Measurements from ENCODE around the gene HNRNPF.
A peak's percentile ranks its signal among the peaks of the same experiment; 100 is the strongest.

Gene HNRNPF

DNA sequence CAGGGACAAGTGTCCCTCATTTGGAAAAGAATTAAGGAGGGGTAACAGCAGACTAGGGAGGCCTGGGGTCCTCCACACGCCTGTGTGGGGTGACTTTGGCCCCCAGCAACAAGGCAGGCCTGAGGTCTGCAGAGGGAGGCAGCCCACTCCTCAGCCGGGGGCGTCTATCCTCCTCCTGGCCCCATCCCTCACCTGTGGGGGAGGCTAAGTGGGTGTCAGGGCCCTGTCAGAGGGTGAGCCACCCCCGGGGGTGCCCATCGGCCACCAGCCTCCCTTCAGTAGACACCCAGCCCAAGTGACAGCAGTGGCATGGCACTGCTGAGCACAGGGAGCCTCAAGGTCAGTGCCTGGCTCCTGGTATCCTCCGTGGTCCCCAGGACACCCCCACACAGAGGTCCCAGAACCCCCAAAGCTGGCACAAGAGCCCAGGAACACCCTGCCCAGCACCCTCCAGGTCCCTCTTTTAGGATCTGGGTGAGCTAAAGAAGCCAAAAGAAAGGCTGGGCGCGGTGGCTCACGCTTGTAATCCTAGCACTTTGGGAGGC, 38.2 kb downstream of the HNRNPF start:
- POLR2A ChIA-PET: no interaction called here
- TF ChIP-seq, protein P1, sequence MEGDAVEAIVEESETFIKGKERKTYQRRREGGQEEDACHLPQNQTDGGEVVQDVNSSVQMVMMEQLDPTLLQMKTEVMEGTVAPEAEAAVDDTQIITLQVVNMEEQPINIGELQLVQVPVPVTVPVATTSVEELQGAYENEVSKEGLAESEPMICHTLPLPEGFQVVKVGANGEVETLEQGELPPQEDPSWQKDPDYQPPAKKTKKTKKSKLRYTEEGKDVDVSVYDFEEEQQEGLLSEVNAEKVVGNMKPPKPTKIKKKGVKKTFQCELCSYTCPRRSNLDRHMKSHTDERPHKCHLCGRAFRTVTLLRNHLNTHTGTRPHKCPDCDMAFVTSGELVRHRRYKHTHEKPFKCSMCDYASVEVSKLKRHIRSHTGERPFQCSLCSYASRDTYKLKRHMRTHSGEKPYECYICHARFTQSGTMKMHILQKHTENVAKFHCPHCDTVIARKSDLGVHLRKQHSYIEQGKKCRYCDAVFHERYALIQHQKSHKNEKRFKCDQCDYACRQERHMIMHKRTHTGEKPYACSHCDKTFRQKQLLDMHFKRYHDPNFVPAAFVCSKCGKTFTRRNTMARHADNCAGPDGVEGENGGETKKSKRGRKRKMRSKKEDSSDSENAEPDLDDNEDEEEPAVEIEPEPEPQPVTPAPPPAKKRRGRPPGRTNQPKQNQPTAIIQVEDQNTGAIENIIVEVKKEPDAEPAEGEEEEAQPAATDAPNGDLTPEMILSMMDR (IDR thresholded peaks at IDR 0.05; ENCODE audit: insufficient read depth, low read length, missing control alignments): no peak
- H3K4me3 ChIP-seq (ENCODE audit: low read depth, low read length): no peak overlapping the region
- no peak for DNase-seq (ENCODE audit: low read depth, low spot score)
- CTCF ChIA-PET: no interaction called here

DNA sequence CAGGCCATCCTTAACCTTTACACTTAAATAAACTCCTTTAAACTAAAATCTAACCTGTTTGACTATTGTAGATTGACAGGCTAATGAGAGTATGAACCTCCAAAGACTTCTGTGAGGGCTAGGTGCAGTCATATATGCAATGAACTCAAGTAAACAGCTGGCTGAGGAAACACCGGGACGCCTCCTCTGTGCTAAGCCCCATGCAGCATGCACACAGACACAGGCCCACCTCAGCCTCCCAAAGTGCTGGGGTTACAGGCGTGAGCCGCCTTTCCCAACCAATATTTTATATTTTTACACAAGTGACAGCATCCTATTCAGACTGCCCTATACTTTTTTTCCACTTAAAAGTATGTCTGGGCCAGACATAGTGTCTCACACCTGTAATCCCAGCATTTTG, 39.1 kb downstream of the HNRNPF start:
- POLR2A ChIA-PET: no interaction called here
- no peak for DNase-seq (ENCODE audit: low read depth, low spot score)
- H3K4me3 ChIP-seq (ENCODE audit: low read depth, low read length): no peak overlapping the region
- CTCF ChIA-PET: no interaction called here
- TF ChIP-seq, protein P1 (IDR thresholded peaks at IDR 0.05; ENCODE audit: insufficient read depth, low read length, missing control alignments): no peak

DNA sequence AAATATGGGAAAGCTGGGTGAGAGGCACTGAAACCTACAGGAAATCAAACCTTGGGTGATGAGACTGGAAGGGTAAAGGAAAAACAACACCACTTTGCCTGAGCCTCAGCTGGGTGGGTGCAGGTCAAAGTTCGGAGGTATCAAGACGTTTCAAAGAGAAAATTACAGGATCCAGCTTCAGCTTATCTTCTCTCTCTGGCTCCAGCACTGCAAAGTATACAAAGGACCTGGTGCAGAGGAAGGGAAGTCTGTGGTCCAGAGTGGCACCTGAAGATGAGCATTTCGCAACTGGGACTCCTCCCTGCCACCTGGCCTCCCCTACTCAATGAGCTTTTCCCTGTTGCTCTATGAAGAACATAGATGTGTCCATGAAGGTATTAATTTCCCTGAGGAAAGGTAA, 44.0 kb downstream of the HNRNPF start:
- ChIA-PET CTCF (no interaction called here), POLR2A (no interaction called here)
- no peak for DNase-seq (ENCODE audit: low read depth, low spot score)
- TF ChIP-seq, protein P1 (IDR thresholded peaks at IDR 0.05; ENCODE audit: insufficient read depth, low read length, missing control alignments): no peak
- no peak overlapping the region for H3K4me3 ChIP-seq (ENCODE audit: low read depth, low read length)

DNA sequence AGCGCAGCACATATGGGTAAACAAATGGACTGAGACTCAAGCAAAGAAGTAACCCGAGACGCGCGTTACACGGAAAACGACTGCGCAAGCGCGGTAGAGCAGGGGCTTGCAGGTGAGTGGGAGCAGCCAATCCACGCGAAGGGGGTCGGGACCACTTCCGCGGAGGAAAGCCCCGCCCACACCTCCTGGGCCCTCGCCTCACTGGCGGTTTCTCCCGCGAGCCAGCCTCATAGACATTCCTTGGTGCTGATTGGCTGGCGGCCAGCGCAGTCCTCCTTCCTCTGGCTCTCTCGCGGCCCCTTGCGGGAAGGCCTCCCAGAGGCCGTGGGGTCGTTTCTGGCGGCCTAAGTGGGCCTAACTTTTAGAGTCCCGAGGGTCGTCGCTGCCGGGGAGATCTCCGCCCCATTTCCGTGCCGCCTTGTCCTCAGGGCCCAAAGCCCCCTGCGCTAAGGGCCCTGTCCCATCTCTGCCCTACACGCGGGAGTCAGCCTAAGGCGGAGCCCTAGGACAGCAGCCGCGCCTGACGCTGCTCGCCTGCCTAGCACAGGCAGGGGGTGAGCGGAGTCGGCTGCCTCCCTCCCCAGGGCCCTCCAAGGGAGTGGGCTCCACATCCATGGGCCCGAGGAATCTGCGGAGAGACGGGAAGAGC, 46.7 kb downstream of the HNRNPF start:
- ChIA-PET CTCF (no interaction called here), POLR2A (no interaction called here)
- H3K4me3 ChIP-seq (ENCODE audit: low read depth, low read length): peak overlapping the region; percentile 54
- TF ChIP-seq, protein P1 (IDR thresholded peaks at IDR 0.05; ENCODE audit: insufficient read depth, low read length, missing control alignments): peak; percentile 43
- DNase-seq (ENCODE audit: low read depth, low spot score): no peak

DNA sequence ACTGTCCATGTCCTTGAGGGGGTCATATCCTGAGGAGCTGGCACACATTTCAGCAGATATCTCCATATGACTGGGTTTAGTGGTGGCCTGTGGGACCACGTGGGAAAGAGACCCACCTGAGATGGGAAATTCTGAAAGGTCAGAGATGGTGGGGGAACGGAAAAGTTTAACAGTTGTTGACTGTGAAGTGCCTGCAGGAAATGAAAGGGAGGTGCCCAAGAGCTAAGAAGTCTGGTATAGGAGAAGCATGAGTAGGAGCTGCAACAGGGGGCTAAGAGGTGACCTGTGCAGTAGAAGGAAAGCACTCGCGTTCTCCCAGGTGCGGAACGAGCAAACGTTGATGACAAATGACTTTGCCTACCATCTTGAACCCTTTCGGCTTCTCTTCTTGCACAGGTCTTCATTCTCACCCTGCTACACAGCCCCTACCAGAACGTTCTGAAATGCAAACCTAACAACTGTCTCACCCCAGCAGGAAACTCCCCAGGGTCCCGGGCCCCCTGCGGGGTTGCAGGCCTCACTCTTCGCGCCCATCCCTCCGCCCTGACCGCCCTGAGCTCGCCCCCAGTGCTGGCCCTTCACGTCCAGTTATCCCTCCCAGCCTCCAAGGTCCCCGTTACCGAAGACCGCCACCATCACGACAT, 47.3 kb downstream of the HNRNPF start:
- ChIA-PET CTCF (no interaction called here), POLR2A (no interaction called here)
- no peak for DNase-seq (ENCODE audit: low read depth, low spot score)
- peak overlapping the region; percentile 54 for H3K4me3 ChIP-seq (ENCODE audit: low read depth, low read length)
- TF ChIP-seq, protein P1 (IDR thresholded peaks at IDR 0.05; ENCODE audit: insufficient read depth, low read length, missing control alignments): no peak

DNA sequence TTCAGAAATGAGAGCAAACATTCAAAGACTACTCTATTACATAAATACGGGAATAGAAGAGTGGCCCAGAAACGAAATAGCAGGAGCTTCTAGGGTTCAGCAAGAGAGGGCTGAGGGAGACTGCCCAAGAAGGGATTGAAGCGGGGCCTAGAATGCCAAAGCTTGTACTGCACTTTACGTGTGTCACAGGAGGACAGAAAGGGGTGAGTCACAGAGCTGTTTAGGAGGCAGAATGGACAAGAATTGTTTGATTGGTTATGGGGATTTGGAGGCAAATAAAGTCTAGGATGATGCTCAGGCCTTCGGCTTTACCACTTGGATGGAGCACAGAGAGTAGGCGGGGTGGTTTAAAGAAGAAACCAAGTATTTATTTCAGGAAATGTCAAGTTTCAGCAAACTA, 48.9 kb downstream of the HNRNPF start:
- DNase-seq (ENCODE audit: low read depth, low spot score): no peak
- TF ChIP-seq, protein P1 (IDR thresholded peaks at IDR 0.05; ENCODE audit: insufficient read depth, low read length, missing control alignments): no peak
- ChIA-PET CTCF (interaction anchor here (0.9 to 1.5 kb wide), 2 partner anchors 11 to 12 kb away, joined by 4 to 5 read pairs; no protein-coding TSS in a partner anchor), POLR2A (no interaction called here)
- H3K4me3 ChIP-seq (ENCODE audit: low read depth, low read length): no peak overlapping the region
